T follicular helper cell (primary cell): ENCODE measurements around the gene HIVEP1.

Experiments used
- DNase-seq: peaks from one replicate; pipeline ENCODE4 v3.0.0-alpha.2; 2020; ENCODE audit warnings: low read depth

Gene HIVEP1

DNA sequence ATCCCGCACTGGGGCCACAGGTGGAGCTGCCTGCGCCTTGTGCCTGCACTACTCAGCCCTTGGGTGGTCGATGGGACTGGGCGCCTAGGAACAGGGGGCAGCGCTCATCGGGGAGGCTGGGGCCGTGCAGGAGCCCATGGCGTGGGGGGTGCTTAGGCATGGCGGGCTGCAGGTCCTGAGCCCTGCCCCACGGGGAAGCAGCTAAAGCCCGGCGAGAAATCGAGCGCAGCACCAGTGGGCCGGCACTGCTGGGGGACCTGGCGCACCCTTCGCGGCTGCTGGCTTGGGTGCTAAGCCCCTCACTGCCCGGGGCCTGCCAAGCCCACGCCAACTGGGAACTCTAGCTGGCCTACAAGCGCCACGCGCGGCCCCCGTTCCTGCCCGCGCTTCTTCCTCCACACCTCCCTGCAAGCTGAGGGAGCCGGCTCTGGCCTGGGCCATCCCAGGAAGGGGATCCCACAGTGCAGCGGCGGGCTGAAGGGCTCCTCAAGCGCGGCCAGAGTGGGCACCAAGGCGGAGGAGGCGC is 5.8 kb downstream of the HIVEP1 start:
- no peak for DNase-seq

DNA sequence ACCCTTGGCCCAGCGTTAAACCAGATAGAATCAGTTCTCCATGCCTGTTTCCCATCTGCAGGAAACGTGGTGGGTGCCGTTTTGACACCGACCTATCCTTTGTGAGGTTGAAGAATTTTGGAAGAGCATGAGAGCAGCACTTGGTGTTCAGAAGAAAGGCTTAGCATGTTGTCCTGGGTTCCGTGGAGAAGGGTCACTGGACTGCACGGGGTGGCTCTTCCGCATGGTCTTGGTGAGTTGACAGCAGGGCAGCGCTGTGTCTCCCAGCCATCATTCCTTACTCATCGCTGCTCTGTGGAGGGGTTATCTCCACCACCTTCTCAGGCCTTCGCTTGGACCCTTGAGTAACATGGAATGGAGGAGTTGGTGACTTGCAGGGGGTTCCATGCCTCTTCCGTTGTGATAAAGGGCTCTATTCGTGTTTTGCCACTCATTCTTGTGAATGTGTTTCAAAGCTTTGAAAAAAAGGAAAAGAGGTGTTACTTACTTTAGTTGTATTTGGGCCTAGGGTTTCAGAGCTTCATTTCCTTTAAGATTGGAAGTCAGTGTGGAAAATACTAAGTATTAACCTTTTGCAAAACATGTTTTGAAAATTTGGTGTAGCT is 8.2 kb downstream of the HIVEP1 start:
- DNase-seq = no peak

DNA sequence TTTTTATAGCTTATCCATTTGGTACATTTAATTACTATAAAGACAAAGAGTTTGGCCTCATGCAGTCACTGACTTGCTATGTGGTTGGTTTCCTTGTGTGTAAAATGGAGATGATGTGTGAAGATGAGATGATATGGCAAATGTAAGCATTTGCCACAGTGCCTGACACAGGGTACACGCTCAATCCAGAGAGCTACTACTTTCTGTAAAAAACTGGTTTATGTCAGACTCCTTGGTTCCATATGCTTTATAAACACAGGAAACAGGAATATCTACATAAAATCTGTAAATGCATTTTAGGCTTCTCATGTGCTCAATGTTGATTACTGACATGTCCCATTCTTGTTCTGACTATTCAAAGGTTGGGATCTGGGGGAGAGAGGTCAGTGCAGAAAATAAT is 10.4 kb downstream of the HIVEP1 start:
- no peak for DNase-seq

DNA sequence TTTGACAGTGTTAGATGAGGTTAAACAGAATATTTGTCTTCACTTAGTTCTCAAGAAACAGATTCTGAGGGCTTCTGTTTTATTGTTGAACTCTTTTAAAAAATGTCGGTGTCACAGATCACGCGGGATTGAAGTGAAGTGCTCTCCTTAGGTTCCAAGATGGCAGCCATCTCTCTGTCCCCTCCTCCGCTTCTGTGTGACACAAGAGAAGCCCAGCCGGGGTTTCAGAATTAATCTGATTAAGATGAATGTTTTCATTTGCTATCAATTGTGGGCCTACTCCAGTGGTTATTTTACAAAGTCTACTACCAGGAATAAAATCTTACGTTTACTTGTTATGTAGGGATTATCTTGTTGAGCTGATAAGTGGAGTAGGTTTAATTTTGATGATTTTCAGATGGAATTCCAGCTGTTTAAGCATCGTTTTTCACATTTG is 10.9 kb downstream of the HIVEP1 start:
- DNase-seq = no peak

DNA sequence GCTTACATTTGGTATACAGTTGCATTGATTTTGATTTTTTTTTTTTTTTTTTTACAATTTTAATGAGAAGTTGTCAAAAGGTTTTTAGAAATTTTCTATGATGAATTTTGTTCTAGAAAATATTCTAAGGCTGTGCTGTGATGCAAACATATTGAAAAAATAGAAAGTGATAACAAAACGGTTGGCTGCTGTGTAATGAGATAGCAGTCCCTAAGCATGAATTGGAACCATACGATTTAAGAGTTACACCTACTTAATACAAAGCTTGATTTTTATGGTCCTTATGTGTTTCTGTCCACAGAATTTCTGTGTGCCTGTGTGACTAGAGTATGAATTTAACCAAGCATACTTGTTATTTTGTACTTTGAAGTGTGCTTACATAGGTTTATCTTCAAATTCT is 12.1 kb downstream of the HIVEP1 start:
- DNase-seq = no peak

DNA sequence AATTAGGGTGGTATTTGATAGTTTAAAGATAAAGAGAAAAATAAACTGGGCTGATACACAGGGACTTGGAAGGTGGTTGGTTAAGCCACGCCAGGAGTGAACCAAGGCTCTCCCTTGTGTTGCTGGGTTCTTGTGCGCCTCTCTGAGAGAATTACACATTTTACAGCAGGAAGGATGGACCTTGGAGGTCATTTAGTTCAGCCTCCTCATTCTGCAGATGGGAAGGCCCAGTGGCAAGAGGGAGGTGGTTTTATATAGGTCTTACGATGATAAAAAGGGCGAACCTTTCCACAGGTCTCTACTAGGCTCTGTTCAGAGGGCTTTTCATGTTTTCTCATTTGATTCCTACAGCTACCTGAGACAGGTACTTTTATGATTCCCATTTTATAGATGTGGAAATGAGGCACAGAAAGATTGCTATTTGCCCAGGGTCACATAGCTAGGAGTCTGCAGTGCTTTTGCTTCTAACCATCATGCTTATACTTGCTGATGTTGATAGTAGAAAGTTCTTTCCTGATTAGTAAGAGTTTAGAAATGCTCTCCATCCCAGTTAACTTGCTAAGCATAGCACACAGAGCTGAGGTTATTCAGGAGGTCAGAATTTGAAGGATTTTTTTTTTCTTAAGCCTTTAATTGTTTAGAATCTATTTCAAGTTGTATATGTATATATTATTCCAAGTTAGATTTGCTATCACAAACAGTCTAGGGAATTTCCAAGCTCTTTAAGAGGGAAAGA is 12.8 kb downstream of the HIVEP1 start:
- no peak for DNase-seq

DNA sequence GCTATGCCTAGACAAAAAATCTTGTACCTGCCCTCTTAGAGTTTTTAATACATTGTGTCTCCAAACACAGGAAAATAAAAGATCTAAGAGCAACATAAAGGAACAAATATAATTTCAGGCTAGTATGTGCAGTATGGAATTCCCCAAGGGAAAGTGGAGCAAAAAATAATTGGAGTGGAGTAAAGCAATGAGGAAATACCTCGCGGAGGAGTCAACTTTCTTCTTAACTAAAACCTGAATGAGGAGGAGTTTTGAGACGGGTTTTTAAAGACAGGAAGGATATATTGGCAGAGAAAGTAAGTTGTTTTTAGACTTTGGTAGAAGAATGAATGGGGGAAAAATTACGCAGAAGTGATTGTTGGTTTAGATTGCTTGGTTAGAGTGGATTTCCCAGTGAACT is 14.0 kb downstream of the HIVEP1 start:
- no peak for DNase-seq

DNA sequence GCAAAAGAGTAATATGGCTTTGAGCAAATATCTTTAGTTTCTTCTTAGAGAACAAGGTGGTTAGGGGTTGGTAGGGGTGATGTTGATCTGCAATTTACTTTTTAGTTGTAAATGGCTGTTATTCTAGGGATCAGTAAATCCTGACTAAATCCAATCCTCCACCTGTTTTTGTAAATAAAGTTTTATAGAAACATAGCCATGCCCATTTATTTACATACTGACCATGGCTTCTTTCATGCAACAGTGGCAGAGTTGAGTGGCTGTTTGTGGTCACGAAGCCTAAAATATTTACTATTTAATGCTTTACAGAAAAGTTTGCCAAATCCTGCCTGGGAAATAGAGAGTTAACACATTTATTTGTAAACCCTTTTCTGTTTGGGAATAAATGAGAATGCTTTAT is 14.7 kb downstream of the HIVEP1 start:
- no peak for DNase-seq

DNA sequence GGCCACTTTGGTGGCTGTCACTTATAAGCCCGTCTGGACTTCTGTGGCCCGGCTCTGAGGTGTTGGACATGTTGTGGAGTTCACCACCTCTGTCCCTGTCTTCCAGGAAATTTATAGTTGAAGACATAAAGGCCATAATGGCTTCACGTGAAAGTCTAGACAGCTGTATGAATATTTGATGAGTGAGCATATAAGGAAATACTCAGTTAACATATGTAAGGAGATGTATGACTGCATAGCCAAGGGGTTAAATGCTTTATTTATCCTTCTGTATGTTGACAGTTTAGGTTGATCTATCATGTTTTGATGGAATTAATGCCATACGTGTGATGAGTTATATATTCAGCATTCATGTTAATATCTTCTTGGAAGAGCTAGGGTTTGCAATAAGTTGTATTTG is 16.1 kb downstream of the HIVEP1 start:
- no peak for DNase-seq

DNA sequence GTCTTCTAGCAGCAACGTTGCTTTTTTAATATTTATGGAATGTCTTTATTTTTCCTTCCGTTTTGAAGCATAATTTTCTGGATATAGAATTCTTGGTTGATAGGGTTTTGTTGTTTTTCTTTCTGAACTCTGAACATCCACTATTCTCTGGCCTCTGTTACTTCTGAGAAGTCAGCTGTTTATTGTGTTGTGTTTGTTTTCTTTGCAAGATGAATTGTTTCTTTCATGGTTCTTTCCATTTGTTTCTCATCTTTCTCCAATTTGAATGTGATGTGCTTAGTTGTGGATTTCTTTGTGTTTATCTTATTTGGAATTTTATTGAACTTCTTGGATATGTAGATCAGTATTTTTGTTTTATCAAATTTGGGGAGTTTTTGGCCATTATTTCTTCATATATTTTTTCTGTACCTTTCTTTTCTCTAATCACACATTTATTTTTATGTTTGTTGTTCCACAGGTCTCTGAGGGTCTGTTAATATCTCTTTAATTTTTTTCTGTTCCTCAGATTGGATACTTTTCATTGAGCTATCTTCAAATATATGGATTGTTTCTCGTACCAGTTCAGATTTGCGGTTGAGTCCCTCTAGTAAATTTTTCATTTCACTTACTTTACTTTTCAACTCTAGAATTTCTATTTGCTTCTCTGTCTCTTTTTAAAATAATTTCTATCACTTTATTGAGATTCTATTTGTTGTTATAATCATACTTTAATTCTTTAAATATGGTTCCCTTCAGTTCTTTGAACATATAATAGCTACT is 18.0 kb downstream of the HIVEP1 start:
- DNase-seq = no peak

DNA sequence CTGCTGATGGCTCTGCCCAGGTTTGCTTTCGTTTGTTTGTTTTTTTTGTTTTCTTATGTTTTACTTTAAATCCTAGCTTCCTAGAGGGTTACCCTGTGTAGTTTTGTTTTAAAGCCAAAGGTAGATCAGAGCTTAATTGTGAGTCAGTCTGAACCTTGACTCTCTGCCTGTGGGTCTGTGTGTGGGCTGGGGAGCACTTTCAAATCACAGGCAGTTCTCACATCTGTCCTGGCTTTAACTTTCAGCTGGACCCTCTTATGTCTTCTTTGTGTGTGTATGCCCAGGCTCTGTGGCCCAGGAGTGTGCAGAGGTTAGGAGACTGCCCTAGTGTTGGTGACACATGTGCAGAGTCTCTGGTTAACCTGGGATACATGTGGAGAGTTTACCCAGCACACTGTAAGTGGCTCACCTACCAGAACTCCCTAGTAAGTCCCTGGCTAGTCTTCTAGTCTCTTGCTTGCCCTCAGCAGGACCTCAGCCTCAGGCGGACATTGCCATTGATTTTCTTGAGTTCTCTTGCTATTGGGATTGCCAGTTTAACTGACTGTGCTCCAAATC is 19.0 kb downstream of the HIVEP1 start:
- no peak for DNase-seq

DNA sequence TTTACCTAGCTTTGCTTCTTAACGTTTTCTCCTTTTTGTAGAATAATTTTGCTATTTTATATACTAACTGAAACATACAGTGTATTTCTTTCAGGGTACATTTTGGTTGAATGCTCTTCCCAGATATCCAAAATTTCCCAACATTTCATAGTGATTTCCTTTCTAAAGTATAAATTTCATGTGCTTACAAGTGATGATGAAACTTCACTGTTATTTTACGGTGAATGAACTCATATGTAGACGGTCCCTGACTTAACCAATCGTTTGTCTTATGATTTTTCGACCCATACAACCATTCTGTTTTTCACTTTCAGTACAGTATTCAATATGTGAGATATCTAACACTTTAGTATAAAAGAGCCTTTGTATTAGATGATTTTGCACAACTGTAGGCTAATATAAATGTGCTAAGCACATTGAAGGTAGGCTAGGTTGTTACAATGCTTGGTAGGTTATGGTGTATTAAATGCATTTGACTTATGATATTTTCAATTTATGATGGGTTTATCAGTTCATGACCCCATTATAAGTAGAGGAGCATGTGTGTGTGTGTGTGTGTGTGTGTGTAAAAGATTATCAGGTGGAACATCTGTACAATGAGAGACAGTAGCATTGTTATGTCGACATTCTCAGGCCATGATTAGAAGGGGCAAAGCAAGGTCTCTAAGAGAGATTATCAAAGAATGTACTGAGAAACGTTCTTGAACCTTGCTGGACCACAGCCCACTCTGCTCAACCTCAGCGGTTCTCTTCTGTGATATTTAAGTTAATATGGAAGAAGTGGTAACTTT is 20.9 kb downstream of the HIVEP1 start:
- DNase-seq = no peak

DNA sequence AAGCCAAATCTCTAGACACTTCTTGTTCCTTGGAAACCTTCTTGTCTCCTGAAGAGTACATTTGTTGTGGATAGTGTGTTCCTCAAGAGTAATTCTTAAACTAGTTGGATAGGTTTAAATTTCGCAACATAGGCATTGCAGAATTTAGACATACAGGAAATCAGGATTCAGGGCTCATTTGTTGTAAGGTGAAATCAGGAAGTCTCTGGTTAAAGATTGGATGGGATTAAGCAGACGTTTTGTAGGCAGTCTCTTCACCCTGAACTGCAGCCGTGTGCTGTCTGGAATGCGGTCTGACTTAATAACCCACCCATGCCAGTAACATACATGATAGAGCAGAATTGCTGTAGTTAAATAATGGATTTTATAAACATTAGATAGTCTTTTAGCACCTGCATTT is 21.7 kb downstream of the HIVEP1 start:
- no peak for DNase-seq

DNA sequence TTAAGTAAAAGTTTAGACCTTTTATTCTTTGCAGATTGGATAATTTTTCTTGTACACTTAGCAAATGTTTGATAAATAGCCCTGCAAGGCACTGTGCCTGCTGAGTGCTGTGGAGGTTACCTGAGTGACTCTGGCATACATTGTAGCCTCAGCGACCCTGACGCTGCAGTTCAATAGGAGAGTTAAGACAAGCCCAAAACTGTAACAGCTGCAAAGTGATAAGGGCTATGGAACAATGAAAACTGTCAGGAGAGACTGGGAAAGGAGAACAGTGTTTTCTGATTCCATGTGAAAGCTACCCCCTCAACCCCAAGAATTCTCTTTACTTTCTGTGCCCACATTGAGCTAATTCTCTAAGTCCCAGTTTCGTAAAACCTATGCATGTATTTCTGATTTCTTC is 22.2 kb downstream of the HIVEP1 start:
- DNase-seq = no peak

DNA sequence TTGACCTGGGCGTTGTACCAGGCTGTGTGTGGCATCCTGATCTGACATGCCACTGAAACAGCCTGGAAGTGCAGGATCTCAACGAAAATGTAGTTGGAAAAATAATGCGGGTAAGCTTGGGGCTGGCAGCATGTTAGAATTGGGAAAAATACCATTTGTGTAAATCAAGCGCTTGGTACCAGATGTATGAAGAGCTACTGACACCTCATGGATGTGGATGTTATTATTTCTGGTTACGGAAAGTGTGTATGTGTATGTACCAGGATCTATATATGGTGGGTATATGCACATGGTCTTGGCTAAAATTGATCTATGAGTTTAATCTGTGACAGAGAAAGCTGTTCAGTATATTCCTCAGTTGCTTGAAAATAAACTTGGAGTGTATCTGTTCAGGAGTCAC is 22.7 kb downstream of the HIVEP1 start:
- DNase-seq = no peak

DNA sequence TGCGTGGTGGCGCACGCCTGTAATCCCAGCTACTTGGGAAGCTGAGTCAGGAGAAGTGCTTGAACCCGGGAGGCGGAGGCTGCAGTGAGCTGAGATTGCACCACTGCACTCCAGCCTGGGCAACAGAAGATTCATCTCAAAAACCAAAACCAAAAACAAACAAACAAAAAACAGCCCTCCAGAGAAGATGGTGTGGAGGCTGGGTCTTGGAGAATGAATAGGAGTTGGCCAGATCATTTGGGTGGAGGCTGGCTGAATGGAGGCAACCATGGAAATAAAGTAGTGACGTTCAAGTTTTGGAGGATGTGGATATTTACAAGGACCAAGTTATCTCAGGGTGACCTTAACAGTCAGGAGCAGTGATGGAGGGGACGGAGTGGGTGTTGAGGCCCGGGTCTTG is 24.7 kb downstream of the HIVEP1 start:
- DNase-seq = no peak

DNA sequence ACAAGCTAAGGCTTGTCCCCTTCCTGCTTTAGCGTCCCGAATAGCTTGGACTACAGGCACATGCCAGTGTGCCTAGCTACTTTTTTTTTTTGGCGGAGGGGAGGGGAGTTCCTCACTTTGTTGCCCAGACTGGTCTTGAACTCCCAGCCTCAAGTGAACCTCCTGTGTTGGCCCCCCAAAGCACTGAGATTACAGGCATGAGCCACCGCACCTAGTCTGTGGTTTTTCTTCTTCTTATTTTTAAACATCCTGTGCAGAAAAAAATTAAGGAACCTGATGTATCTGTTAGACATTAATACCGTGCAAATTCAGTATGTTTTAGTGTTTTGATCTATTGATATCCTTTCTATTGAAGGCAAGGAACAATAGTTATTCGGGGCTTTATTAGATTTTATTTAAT is 25.7 kb downstream of the HIVEP1 start:
- no peak for DNase-seq

DNA sequence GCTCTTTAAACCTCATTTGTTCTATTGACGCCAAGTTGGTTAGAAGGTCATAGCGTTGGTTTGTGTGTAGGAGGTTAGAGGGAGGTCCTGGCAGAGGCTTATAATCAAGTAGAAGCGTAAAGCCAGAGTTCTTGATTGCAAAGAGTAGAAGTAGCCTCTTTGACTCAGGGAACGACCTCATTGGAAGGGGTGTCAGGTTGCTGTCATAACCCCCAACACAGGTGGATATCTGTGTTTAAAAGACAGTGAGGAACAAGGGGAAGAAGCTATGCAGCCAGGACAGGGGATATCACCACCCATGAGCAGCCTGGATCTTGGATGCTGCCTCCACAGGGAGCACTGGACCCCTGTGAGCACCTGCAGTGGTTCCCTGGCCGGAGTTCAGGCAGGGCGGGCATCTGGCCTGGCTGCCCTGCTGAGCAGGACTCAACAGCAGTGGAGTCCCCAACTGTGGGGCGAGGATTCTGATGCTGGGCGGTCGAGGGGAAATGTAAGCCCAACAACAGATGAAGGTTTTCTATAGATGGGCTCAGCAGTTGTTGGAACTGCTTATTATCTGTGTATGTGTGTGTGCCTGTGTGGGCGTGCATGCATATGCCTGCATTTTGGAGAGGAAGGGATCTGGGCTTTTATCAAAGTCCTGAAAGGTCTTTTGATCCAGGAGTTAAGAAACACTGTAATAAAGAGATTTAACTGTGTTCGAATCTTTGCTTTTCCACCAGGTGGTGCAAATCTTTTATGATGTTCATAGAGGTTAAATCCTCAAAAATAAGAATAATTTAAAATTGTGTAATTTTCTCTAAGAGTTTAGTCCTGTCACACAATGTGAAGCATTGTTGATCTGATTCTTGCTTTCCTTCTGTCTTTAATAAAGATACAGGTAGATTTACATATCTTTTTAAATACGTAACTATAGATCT is 27.7 kb downstream of the HIVEP1 start:
- no peak for DNase-seq

DNA sequence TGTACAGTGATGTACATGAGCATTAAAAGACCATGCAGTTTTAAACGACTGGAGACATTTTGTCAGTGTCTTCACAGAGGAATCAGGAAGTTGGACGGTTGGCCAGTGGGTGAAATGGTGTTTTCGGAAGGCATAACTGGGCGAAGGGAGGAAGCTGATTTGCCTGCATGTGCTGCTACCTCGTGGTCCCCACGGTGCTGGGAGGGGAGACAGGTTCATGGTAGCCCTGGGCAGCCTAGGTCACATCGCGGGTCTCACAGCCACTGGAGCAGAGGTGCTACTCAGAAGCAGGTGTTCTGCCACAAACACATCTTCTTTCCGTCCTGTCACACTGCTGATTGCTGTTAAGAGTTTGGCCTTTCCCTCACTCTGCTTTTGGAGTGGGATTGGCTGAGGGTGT is 35.2 kb downstream of the HIVEP1 start:
- DNase-seq = no peak

DNA sequence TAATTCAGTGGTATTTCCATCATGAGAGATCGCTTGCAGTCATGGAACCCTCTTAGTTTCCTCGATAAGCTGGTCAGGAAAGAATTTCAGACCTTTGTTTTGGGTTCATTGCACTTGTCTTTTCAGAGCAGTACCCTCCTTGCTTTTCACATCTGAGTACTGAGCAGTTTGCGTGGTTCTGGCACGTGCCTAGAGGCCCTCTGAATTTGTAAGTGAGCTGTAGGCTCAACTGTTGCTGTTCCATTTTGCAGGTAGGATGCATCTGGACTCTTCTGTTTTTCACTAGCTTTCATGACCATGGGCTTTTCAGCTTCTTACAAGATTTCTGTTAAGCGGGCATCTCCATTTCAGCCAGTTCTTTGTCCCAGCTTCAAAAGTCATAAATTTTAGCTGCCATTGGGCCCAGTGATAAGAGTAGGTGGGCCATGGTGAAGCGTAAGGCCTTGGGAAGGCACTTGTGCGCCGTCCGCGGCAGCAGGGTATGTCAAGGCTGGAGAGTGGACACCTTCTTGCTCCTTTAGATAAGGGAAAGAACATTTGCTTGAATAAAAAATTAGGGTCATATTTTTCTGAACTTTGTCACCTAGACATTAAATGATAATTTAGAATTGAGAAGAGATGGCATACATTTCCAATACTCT is 35.8 kb downstream of the HIVEP1 start:
- no peak for DNase-seq
